Measurements from ENCODE around the gene CILP2. TPM values are rescaled to one million over a fixed set of nuclear protein-coding genes. Genes with fewer than 3 reads are reported as not detected.

CILP2 gene
- total RNA-seq, 1 donor from 2014 or later: 23.2 TPM

- no peaks in the 10 kb centered on the region for H3K27me3 Mint-ChIP-seq (ENCODE audit: low read depth)
- no peak overlapping the region for H3K27ac Mint-ChIP-seq
- no peak for DNase-seq (ENCODE audit: low spot score in 2 of 2, unreplicated experiment in 2 of 2)
- H3K9me3 Mint-ChIP-seq: no peaks in the 10 kb centered on the region
- no peak for TF ChIP-seq CTCF (IDR thresholded peaks at IDR 0.05; ENCODE audit: unreplicated experiment)
- H3K4me3 Mint-ChIP-seq: no peak overlapping the region
- H3K36me3 Mint-ChIP-seq: peaks cover 44% of the 10 kb centered on the region
- no peaks in the 10 kb centered on the region for H3K4me1 Mint-ChIP-seq
Measured at GRCh38 chr19:19504754-19505668, 33.1 kb upstream of the CILP2 start.

- no peak for DNase-seq (ENCODE audit: low spot score in 2 of 2, unreplicated experiment in 2 of 2)
- Mint-ChIP-seq H3K9me3 (no peaks in the 10 kb centered on the region), H3K36me3 (peaks cover 44% of the 10 kb centered on the region), H3K27ac (no peak overlapping the region), H3K4me1 (no peaks in the 10 kb centered on the region), H3K4me3 (no peak overlapping the region), H3K27me3 (ENCODE audit: low read depth) (no peaks in the 10 kb centered on the region)
- TF ChIP-seq CTCF (IDR thresholded peaks at IDR 0.05; ENCODE audit: unreplicated experiment): no peak
Measured at GRCh38 chr19:19505669-19506326, 32.3 kb upstream of the CILP2 start.

- H3K27ac Mint-ChIP-seq: no peak overlapping the region
Measured at GRCh38 chr19:19506592-19506991, 31.5 kb upstream of the CILP2 start.

GRCh38 chr19:19507354-19507753, 30.7 kb upstream of the CILP2 start:
- DNase-seq (ENCODE audit: low spot score in 2 of 2, unreplicated experiment in 2 of 2): no peak
- no peak overlapping the region for H3K4me3 Mint-ChIP-seq
- no peaks in the 10 kb centered on the region for H3K9me3 Mint-ChIP-seq
- H3K4me1 Mint-ChIP-seq: no peaks in the 10 kb centered on the region
- H3K27me3 Mint-ChIP-seq (ENCODE audit: low read depth): no peaks in the 10 kb centered on the region
- peaks cover 36% of the 10 kb centered on the region for H3K36me3 Mint-ChIP-seq
- H3K27ac Mint-ChIP-seq: no peak overlapping the region
- TF ChIP-seq CTCF (IDR thresholded peaks at IDR 0.05; ENCODE audit: unreplicated experiment): no peak

More at GRCh38 chr19:19506592-19506991, 31.5 kb upstream of the CILP2 start:
- Mint-ChIP-seq H3K27me3 (ENCODE audit: low read depth) (no peaks in the 10 kb centered on the region), H3K4me1 (no peaks in the 10 kb centered on the region), H3K4me3 (no peak overlapping the region), H3K36me3 (peaks cover 40% of the 10 kb centered on the region), H3K9me3 (no peaks in the 10 kb centered on the region)
- DNase-seq (ENCODE audit: low spot score in 2 of 2, unreplicated experiment in 2 of 2): no peak
- TF ChIP-seq CTCF (IDR thresholded peaks at IDR 0.05; ENCODE audit: unreplicated experiment): no peak

- DNase-seq (ENCODE audit: low spot score in 2 of 2, unreplicated experiment in 2 of 2): no peak
- no peak for TF ChIP-seq CTCF (IDR thresholded peaks at IDR 0.05; ENCODE audit: unreplicated experiment)
- Mint-ChIP-seq H3K4me1 (no peaks in the 10 kb centered on the region), H3K4me3 (no peak overlapping the region), H3K9me3 (no peaks in the 10 kb centered on the region), H3K27me3 (ENCODE audit: low read depth) (no peaks in the 10 kb centered on the region), H3K27ac (no peak overlapping the region), H3K36me3 (peaks cover 28% of the 10 kb centered on the region)
Measured at GRCh38 chr19:19508217-19508616, 29.8 kb upstream of the CILP2 start.
